NOMO-1 treated with DMSO at 0.1 percent for 48 hours (cell line): ENCODE results near the gene DAB1.

Experiments used
- DNase-seq: peaks from one replicate; lab custom pipeline; 2025; ENCODE audit not compliant: unreplicated experiment; lab: John Stamatoyannopoulos, UW

DAB1 gene

GRCh38 chr1:57423656-57424211, at the start of gene DAB1:
DAB1 (minus strand) TSS chr1:57424060; CDS start chr1:57291030, 133,030 bp downstream.
- DNase-seq = no peak

- DNase-seq = no peak
These were observed 49.6 kb upstream of the DAB1 start for GRCh38 chr1:57473448-57473847.

GRCh38 chr1:57471995-57472394, 48.1 kb upstream of the DAB1 start:
- DNase-seq = no peak

- no peak for DNase-seq
These were observed 46.2 kb upstream of the DAB1 start for GRCh38 chr1:57470036-57470435.

GRCh38 chr1:57468641-57469523, 45.0 kb upstream of the DAB1 start:
- no peak for DNase-seq

- no peak for DNase-seq
These were observed 44.0 kb upstream of the DAB1 start for GRCh38 chr1:57467830-57468229.

- DNase-seq = no peak
These were observed 40.9 kb upstream of the DAB1 start for GRCh38 chr1:57464756-57465155.

- DNase-seq = no peak
These were observed 39.5 kb upstream of the DAB1 start for GRCh38 chr1:57463343-57463742.

- no peak for DNase-seq
These were observed 37.5 kb upstream of the DAB1 start for GRCh38 chr1:57461405-57461804.

GRCh38 chr1:57451516-57451915, 27.7 kb upstream of the DAB1 start:
- DNase-seq = no peak

GRCh38 chr1:57450981-57451380, 27.1 kb upstream of the DAB1 start:
- no peak for DNase-seq

- DNase-seq = no peak
These were observed 23.7 kb upstream of the DAB1 start for GRCh38 chr1:57447551-57447950.

GRCh38 chr1:57443004-57443403, 19.1 kb upstream of the DAB1 start:
- DNase-seq = no peak

- DNase-seq = no peak
These were observed 16.2 kb upstream of the DAB1 start for GRCh38 chr1:57440096-57440495.

GRCh38 chr1:57431400-57431799, 7.5 kb upstream of the DAB1 start:
- no peak for DNase-seq

- no peak for DNase-seq
These were observed 569 bp upstream of the DAB1 start for GRCh38 chr1:57424231-57425027.

GRCh38 chr1:57423135-57423655, 665 bp downstream of the DAB1 start:
- DNase-seq = no peak

- no peak for DNase-seq
These were observed 1.4 kb downstream of the DAB1 start for GRCh38 chr1:57422271-57423134.

GRCh38 chr1:57421806-57422205, 2.1 kb downstream of the DAB1 start:
- no peak for DNase-seq

- DNase-seq = no peak
These were observed 2.7 kb downstream of the DAB1 start for GRCh38 chr1:57420981-57421785.
